Stimulated activated CD4-positive, alpha-beta T cell treated with anti-CD3 and anti-CD28 coated beads, Interleukin-2, amount 100 ng/mL, for 4 hours (primary cell): ENCODE data around the gene IKZF3.
"Not testable (repeated sequence)": the region's sequence is repeated elsewhere in the genome, so short reads cannot be mapped to it uniquely, and the experiment has no call there.

Experiments
- DNase-seq: peaks from one replicate; pipeline ENCODE4 v3.0.0-alpha.2; 2020; ENCODE audit warnings: low read depth

IKZF3 gene

GRCh38 chr17:39855911-39856649, 8.0 kb downstream of the IKZF3 start:
- not testable (repeated sequence) for DNase-seq

- no peak for DNase-seq
Observed at GRCh38 chr17:39854909-39855308, 9.2 kb downstream of the IKZF3 start.

- DNase-seq = no peak
Observed at GRCh38 chr17:39852239-39852638, 11.9 kb downstream of the IKZF3 start.

- DNase-seq = not testable (repeated sequence)
Observed at GRCh38 chr17:39850186-39850585, 13.9 kb downstream of the IKZF3 start.

- no peak for DNase-seq
Observed at GRCh38 chr17:39848600-39848999, 15.5 kb downstream of the IKZF3 start.

GRCh38 chr17:39846205-39846604, 17.9 kb downstream of the IKZF3 start:
- DNase-seq = no peak

GRCh38 chr17:39845052-39845846, 18.9 kb downstream of the IKZF3 start:
- DNase-seq = no peak

- DNase-seq = no peak
Observed at GRCh38 chr17:39841134-39841683, 22.9 kb downstream of the IKZF3 start.

GRCh38 chr17:39838784-39839183, 25.3 kb downstream of the IKZF3 start:
- no peak for DNase-seq

- no peak for DNase-seq
Observed at GRCh38 chr17:39838057-39838456, 26.1 kb downstream of the IKZF3 start.

- no peak for DNase-seq
Observed at GRCh38 chr17:39836117-39836516, 28.0 kb downstream of the IKZF3 start.

- DNase-seq = no peak
Observed at GRCh38 chr17:39835038-39835786, 28.9 kb downstream of the IKZF3 start.

GRCh38 chr17:39834017-39834416, 30.1 kb downstream of the IKZF3 start:
- DNase-seq = no peak

- no peak for DNase-seq
Observed at GRCh38 chr17:39831588-39831987, 32.5 kb downstream of the IKZF3 start.

- DNase-seq = no peak
Observed at GRCh38 chr17:39828443-39828842, 35.7 kb downstream of the IKZF3 start.

GRCh38 chr17:39826334-39826733, 37.8 kb downstream of the IKZF3 start:
- DNase-seq = no peak

GRCh38 chr17:39823407-39824054, 40.6 kb downstream of the IKZF3 start:
- no peak for DNase-seq

- DNase-seq = peak; percentile 11
Observed at GRCh38 chr17:39822051-39822451, 42.1 kb downstream of the IKZF3 start.

- no peak for DNase-seq
Observed at GRCh38 chr17:39820987-39821386, 43.1 kb downstream of the IKZF3 start.

- no peak for DNase-seq
Observed at GRCh38 chr17:39820541-39820940, 43.6 kb downstream of the IKZF3 start.

GRCh38 chr17:39818358-39819000, 45.6 kb downstream of the IKZF3 start:
- DNase-seq = no peak
